ENCODE measurements around the gene HSD11B2. TPM values are rescaled to one million over a fixed set of nuclear protein-coding genes. Genes with fewer than 3 reads are reported as not detected.

HSD11B2 gene
- total RNA-seq, 1 donor from 2014 or later, result 2.4 TPM

DNA sequence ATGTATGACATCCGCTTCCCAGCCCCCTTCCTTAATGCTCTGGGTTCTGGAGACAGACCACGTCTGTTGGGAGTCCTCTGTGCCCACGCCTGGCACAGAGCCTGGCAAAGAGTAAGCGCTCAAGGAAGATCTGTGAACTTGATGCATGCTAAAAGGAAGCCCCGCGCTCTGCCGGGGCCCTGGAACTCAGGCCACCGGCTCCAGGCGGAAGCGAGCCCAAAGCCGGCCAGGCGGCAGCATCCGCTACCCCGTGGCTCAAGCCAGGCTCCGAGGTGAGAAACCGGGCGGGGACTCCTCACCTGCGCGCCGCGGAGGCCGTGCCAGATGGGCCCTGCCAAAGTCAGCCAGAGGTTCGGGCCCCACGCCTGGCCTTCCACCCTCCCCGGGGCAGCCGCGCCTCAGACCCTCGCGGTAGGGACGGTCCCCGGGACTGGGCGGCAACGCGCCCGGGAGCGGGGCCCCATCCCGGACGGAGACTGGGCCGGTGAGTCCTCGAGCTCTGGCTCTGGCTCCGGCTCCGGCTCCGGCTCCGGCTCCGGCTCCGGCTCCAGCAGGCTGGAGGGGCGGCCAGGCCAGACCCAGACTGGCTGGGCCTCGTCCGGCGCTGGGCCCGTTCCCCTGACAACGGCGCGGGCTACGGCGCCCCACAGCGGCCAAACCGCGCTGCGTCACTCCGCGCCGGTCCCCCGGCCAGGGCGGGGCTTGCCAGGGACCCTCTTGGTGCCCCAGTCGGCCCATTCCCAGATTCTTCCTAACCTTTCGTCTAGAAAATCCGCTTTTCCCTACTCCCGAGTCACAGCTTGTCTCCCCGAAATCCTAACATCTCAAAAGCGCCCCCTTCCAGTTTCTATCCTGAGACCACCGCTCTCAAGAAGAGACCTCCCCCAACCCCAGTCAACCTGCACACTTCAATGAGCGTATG, 14.8 kb upstream of the HSD11B2 start, which contains the start of gene ZDHHC1:
TSS of gene ZDHHC1 (minus strand) at position 606 of the 922 bp plus-strand sequence. CDS start 8,702 bp downstream, outside the sequence.
- Histone ChIP-seq H3K4me3 (peak within 1 kb of the TSS; percentile 63 to 84), H3K4me1 (peaks cover 0 to 6% of the 10 kb centered on the region in 2 donors), H3K9me3 (no peaks in the 10 kb centered on the region), H3K27me3 (no peaks in the 10 kb centered on the region), H3K27ac (peak within 1 kb of the TSS; percentile 71), H3K36me3 (no peaks in the 10 kb centered on the region)
- TF ChIP-seq, protein P1, sequence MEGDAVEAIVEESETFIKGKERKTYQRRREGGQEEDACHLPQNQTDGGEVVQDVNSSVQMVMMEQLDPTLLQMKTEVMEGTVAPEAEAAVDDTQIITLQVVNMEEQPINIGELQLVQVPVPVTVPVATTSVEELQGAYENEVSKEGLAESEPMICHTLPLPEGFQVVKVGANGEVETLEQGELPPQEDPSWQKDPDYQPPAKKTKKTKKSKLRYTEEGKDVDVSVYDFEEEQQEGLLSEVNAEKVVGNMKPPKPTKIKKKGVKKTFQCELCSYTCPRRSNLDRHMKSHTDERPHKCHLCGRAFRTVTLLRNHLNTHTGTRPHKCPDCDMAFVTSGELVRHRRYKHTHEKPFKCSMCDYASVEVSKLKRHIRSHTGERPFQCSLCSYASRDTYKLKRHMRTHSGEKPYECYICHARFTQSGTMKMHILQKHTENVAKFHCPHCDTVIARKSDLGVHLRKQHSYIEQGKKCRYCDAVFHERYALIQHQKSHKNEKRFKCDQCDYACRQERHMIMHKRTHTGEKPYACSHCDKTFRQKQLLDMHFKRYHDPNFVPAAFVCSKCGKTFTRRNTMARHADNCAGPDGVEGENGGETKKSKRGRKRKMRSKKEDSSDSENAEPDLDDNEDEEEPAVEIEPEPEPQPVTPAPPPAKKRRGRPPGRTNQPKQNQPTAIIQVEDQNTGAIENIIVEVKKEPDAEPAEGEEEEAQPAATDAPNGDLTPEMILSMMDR (IDR thresholded peaks at IDR 0.05), result peak; percentile 24 to 55 (median 54)
- intact Hi-C loops (cut with DNase I), result no loop called here
- peak in 1 of 2 donors; percentile 80 for DNase-seq (ENCODE audit: low spot score in 2 of 2)

- Histone ChIP-seq H3K36me3 (no peaks in the 10 kb centered on the region), H3K27me3 (no peaks in the 10 kb centered on the region), H3K27ac (no peak overlapping the region), H3K9me3 (no peaks in the 10 kb centered on the region), H3K4me3 (no peak overlapping the region), H3K4me1 (peaks cover 0 to 6% of the 10 kb centered on the region in 2 donors)
- DNase-seq (ENCODE audit: low spot score in 2 of 2), result no peak
- intact Hi-C loops (cut with DNase I), result no loop called here
- TF ChIP-seq, protein P1 (IDR thresholded peaks at IDR 0.05), result no peak
Observed at GRCh38 chr16:67417333-67418061, 13.4 kb upstream of the HSD11B2 start.

GRCh38 chr16:67419502-67419901, 11.4 kb upstream of the HSD11B2 start:
- no peak for DNase-seq (ENCODE audit: low spot score in 2 of 2)
- no peak overlapping the region for H3K4me3 ChIP-seq
- no peak overlapping the region for H3K27ac ChIP-seq
- peaks cover 0 to 6% of the 10 kb centered on the region in 2 donors for H3K4me1 ChIP-seq
- TF ChIP-seq, protein P1 (IDR thresholded peaks at IDR 0.05), result no peak
- H3K9me3 ChIP-seq, result no peaks in the 10 kb centered on the region
- H3K27me3 ChIP-seq, result no peaks in the 10 kb centered on the region
- intact Hi-C loops (cut with DNase I), result no loop called here
- no peaks in the 10 kb centered on the region for H3K36me3 ChIP-seq

DNA sequence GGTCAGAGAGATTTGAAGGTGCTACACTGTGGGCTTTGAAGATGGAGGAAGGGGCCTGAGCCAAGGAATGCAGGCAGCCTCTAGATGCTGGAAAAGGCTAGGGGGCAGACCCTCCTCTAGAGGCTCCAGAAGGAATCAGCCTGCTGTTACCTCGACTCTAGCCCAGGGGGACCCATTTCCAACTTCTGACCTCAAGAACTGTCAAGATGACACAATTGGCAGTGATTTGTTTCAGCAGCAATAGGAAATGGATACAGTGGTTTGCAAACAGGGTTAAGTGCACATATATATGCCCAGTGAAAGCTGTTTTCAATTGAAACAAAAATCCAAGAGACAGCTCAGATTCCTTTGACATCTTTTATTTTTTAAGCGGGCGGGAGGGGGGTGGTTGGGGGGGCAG, 11.0 kb upstream of the HSD11B2 start:
- intact Hi-C loops (cut with DNase I), result no loop called here
- DNase-seq (ENCODE audit: low spot score in 2 of 2), result no peak
- peaks cover 0 to 6% of the 10 kb centered on the region in 2 donors for H3K4me1 ChIP-seq
- H3K27ac ChIP-seq, result no peak overlapping the region
- no peaks in the 10 kb centered on the region for H3K9me3 ChIP-seq
- peaks cover 2% of the 10 kb centered on the region for H3K27me3 ChIP-seq
- H3K4me3 ChIP-seq, result no peak overlapping the region
- H3K36me3 ChIP-seq, result no peaks in the 10 kb centered on the region
- TF ChIP-seq, protein P1 (IDR thresholded peaks at IDR 0.05), result no peak

DNA sequence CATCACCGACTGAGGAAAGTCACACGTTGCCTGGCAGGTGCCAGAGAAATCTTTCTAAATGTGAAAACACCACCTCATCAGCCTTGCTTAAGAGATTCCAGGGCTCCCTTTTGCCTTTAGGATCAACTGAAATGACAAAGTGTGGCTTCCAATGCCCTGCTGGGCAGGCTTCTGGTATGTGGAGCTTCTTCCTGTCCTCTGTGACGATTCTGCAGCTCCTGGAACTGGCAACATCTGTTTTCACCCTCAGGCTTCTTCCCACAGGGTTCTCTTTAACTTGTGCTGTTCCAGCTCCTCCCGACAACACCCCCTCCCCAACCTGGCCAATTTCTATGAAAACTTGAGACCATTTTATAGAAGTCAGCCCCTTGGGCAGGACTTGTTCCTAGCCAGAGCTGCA, 9.9 kb upstream of the HSD11B2 start:
- intact Hi-C loops (cut with DNase I), result no loop called here
- DNase-seq (ENCODE audit: low spot score in 2 of 2), result no peak
- H3K27me3 ChIP-seq, result peaks cover 5% of the 10 kb centered on the region
- H3K4me3 ChIP-seq, result no peak overlapping the region
- H3K9me3 ChIP-seq, result no peaks in the 10 kb centered on the region
- H3K27ac ChIP-seq, result no peak overlapping the region
- H3K36me3 ChIP-seq, result no peaks in the 10 kb centered on the region
- peaks cover 0 to 2% of the 10 kb centered on the region in 2 donors for H3K4me1 ChIP-seq
- TF ChIP-seq, protein P1 (IDR thresholded peaks at IDR 0.05), result no peak

Measured in ascending aorta (tissue), 2 donors.